ENCODE measurements around the gene PEAK1. TPM values are rescaled to one million over a fixed set of nuclear protein-coding genes. Genes with fewer than 3 reads are reported as not detected.

The PEAK1 gene
- total RNA-seq, 4 donors from 2014 or later: 91.8 to 170 (median 123) TPM

GRCh38 chr15:77437264-77437663 is 17.4 kb upstream of the PEAK1 start:
- Histone ChIP-seq H3K27ac (replicated peaks in 1 of 4) (no peak overlapping the region), H3K27me3 (no peaks in the 10 kb centered on the region), H3K4me3 (no peak overlapping the region), H3K4me1 (peaks cover 16 to 19% (median 18%) of the 10 kb centered on the region in 4 donors), H3K36me3 (no peaks in the 10 kb centered on the region), H3K9me3 (no peaks in the 10 kb centered on the region)
- WGBS: 92% methylated on average over 4 of the region's 4 CpGs
- intact Hi-C loops (cut with DNase I): no loop called here
- DNase-seq (ENCODE audit: extremely low spot score): no peak
- no peak for TF ChIP-seq POLR2A (IDR thresholded peaks at IDR 0.05; ENCODE audit: low read depth)

DNA sequence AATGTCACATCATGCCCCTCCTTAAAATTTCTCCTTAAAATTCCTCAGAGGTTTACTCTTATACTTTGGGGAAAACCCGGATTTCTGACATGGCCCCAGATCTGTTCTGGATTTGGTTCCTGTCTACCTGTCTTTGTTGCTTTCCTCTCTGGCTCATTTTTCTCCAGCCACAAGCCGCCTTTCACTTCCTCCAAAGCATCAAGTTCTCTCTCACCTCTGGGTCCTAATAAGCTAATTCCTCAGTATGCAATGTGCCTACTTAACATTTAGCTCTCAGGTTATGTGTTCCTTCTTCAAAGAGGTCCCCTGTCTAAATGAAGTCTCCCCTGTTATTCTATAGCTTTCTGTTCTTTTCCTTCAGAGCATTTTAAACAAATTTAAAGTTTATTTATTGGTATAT is 16.9 kb upstream of the PEAK1 start:
- Histone ChIP-seq H3K27me3 (no peaks in the 10 kb centered on the region), H3K4me3 (no peak overlapping the region), H3K9me3 (no peaks in the 10 kb centered on the region), H3K4me1 (peaks cover 11 to 14% (median 14%) of the 10 kb centered on the region in 4 donors), H3K27ac (replicated peaks in 1 of 4) (no peak overlapping the region), H3K36me3 (no peaks in the 10 kb centered on the region)
- intact Hi-C loops (cut with DNase I): no loop called here
- TF ChIP-seq EP300 (IDR thresholded peaks at IDR 0.05) (no peak), POLR2A (IDR thresholded peaks at IDR 0.05; ENCODE audit: low read depth) (no peak), POLR2AphosphoS5 (IDR thresholded peaks at IDR 0.05) (no peak), CTCF (IDR thresholded peaks at IDR 0.05) (no peak)
- no peak for DNase-seq (ENCODE audit: extremely low spot score)
- WGBS: 93% methylated on average over 2 of the region's 2 CpGs

DNA sequence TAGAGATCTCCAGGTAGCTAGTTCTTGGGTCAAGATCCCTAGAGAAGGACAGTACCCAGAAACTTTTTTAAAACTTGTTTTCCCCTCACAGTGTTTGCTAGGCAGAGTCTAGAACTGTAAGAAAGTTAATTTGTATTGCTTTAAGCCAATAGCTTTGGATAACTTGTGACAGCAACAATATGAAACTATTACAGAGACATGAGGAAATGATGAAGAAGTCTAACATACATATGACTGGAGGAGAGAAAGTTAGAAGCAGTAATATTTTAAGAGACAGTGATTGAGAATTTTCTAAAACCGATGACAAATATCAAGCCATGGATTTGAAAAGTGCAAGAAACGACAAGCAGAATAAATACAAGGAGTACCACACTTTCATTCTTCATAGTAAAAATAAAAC is 10.7 kb upstream of the PEAK1 start:
- DNase-seq (ENCODE audit: extremely low spot score): no peak
- no peaks in the 10 kb centered on the region for H3K9me3 ChIP-seq
- H3K27me3 ChIP-seq: no peaks in the 10 kb centered on the region
- no peak overlapping the region for H3K4me3 ChIP-seq
- no peaks in the 10 kb centered on the region for H3K36me3 ChIP-seq
- WGBS: 93% methylated on average over 2 of the region's 2 CpGs
- H3K27ac ChIP-seq (replicated peaks in 1 of 4): no peak overlapping the region
- peaks cover 0 to 6% (median 3%) of the 10 kb centered on the region in 4 donors for H3K4me1 ChIP-seq
- no peak for TF ChIP-seq POLR2AphosphoS5 (IDR thresholded peaks at IDR 0.05)
- TF ChIP-seq CTCF (IDR thresholded peaks at IDR 0.05): no peak
- no peak for TF ChIP-seq EP300 (IDR thresholded peaks at IDR 0.05)
- no peak for TF ChIP-seq POLR2A (IDR thresholded peaks at IDR 0.05; ENCODE audit: low read depth)
- intact Hi-C loops (cut with DNase I): no loop called here

DNA sequence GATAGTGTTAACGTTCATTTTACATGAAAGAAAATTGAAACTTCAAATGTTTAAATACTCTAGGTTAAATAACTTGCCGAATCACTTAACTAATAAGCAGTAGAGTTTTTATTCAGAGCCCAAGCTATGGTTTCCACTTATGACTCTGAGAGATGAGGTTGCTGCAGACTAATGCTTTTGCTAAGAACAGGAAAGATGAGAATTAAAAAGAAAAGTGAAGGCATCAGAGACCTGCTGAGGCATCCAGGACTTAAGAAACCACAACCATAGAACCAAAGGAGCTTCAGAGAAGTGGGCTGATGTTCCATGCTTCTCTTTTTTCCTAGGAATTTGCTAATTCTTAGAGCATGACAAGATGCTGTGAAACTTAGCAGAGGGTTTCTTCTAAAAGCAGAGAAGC is 10.3 kb upstream of the PEAK1 start:
- TF ChIP-seq EP300 (IDR thresholded peaks at IDR 0.05): no peak
- no peak for TF ChIP-seq POLR2A (IDR thresholded peaks at IDR 0.05; ENCODE audit: low read depth)
- no peak for TF ChIP-seq POLR2AphosphoS5 (IDR thresholded peaks at IDR 0.05)
- TF ChIP-seq CTCF (IDR thresholded peaks at IDR 0.05): no peak
- Histone ChIP-seq H3K4me1 (peaks cover 0 to 7% (median 3%) of the 10 kb centered on the region in 4 donors), H3K27ac (replicated peaks in 1 of 4) (no peak overlapping the region), H3K4me3 (no peak overlapping the region), H3K9me3 (no peaks in the 10 kb centered on the region), H3K27me3 (no peaks in the 10 kb centered on the region), H3K36me3 (no peaks in the 10 kb centered on the region)
- 88% methylated on average over 2 of the region's 2 CpGs for WGBS
- no peak for DNase-seq (ENCODE audit: extremely low spot score)
- intact Hi-C loops (cut with DNase I): no loop called here

GRCh38 chr15:77426871-77427270 is 7.0 kb upstream of the PEAK1 start:
- Histone ChIP-seq H3K27ac (replicated peaks in 1 of 4) (no peak overlapping the region), H3K4me1 (peaks cover 12 to 40% (median 33%) of the 10 kb centered on the region in 4 donors), H3K4me3 (no peak overlapping the region), H3K27me3 (no peaks in the 10 kb centered on the region), H3K36me3 (no peaks in the 10 kb centered on the region), H3K9me3 (no peaks in the 10 kb centered on the region)
- 97% methylated on average over 1 of the region's 1 CpG for WGBS
- intact Hi-C loops (cut with DNase I): no loop called here
- TF ChIP-seq EP300 (IDR thresholded peaks at IDR 0.05) (no peak), POLR2AphosphoS5 (IDR thresholded peaks at IDR 0.05) (no peak), CTCF (IDR thresholded peaks at IDR 0.05) (no peak), POLR2A (IDR thresholded peaks at IDR 0.05; ENCODE audit: low read depth) (no peak)
- no peak for DNase-seq (ENCODE audit: extremely low spot score)
